Measurements from ENCODE around the gene MVB12A. TPM values are rescaled to one million over a fixed set of nuclear protein-coding genes. Genes with fewer than 3 reads are reported as not detected.

The MVB12A gene
- total RNA-seq, 1 donor from 2014 or later = 71.6 TPM

GRCh38 chr19:17404621-17405249 lies 15.1 kb upstream of the MVB12A start:
- no peak for DNase-seq (ENCODE audit: low read depth)

- no peak for DNase-seq (ENCODE audit: low read depth)
Observed at GRCh38 chr19:17405250-17406045, 14.4 kb upstream of the MVB12A start, which contains the start of gene BST2. Gene BST2, minus strand, starts transcription at chr19:17405630. Its CDS starts 55 bp downstream, at chr19:17405575.

- DNase-seq (ENCODE audit: low read depth) = peak; percentile 75
Observed at GRCh38 chr19:17406046-17406886, 13.6 kb upstream of the MVB12A start.

GRCh38 chr19:17406887-17407196 lies 13.0 kb upstream of the MVB12A start:
- no peak for DNase-seq (ENCODE audit: low read depth)

- DNase-seq (ENCODE audit: low read depth) = no peak
Observed at GRCh38 chr19:17409990-17410389, 9.9 kb upstream of the MVB12A start.

GRCh38 chr19:17411801-17412200 lies 8.0 kb upstream of the MVB12A start:
- DNase-seq (ENCODE audit: low read depth) = no peak

GRCh38 chr19:17414097-17414496 lies 5.8 kb upstream of the MVB12A start:
- DNase-seq (ENCODE audit: low read depth) = no peak

GRCh38 chr19:17415121-17415520 lies 4.7 kb upstream of the MVB12A start:
- no peak for DNase-seq (ENCODE audit: low read depth)

- DNase-seq (ENCODE audit: low read depth) = no peak
Observed at GRCh38 chr19:17418710-17419109, 1.1 kb upstream of the MVB12A start.

GRCh38 chr19:17419154-17419620 lies 660 bp upstream of the MVB12A start:
- no peak for DNase-seq (ENCODE audit: low read depth)

GRCh38 chr19:17420475-17420924 lies 653 bp downstream of the MVB12A start:
- peak; percentile 24 for DNase-seq (ENCODE audit: low read depth)

- DNase-seq (ENCODE audit: low read depth) = no peak
Observed at GRCh38 chr19:17421942-17422341, 2.1 kb downstream of the MVB12A start.

- no peak for DNase-seq (ENCODE audit: low read depth)
Observed at GRCh38 chr19:17423429-17424208, 3.8 kb downstream of the MVB12A start.

- DNase-seq (ENCODE audit: low read depth) = peak; percentile 8
Observed at GRCh38 chr19:17424743-17425365, 5.0 kb downstream of the MVB12A start.

- DNase-seq (ENCODE audit: low read depth) = no peak
Observed at GRCh38 chr19:17429641-17430113, 9.8 kb downstream of the MVB12A start.

GRCh38 chr19:17431417-17431816 lies 11.6 kb downstream of the MVB12A start:
- DNase-seq (ENCODE audit: low read depth) = no peak

GRCh38 chr19:17435218-17435617 lies 15.4 kb downstream of the MVB12A start:
- DNase-seq (ENCODE audit: low read depth) = no peak

GRCh38 chr19:17436094-17436873 lies 16.4 kb downstream of the MVB12A start:
- DNase-seq (ENCODE audit: low read depth) = no peak

- DNase-seq (ENCODE audit: low read depth) = no peak
Observed at GRCh38 chr19:17436874-17437267, 17.0 kb downstream of the MVB12A start.

Measured in myocyte (in vitro differentiated cells).